IPS-20b (cell line): Measurements from ENCODE around the gene KRTAP5-11.
"Not testable (repeated sequence)": the region's sequence is repeated elsewhere in the genome, so short reads cannot be mapped to it uniquely, and the experiment has no call there.

Source experiments
- H3K27ac ChIP-seq: one replicate; pipeline ENCODE4 v1.5.1; 2013; ENCODE audit warnings: low read length
- H3K27me3 ChIP-seq: 2 replicates; pipeline ENCODE4 v1.6.1; 2013; ENCODE audit warnings: mild to moderate bottlenecking, low read length, inconsistent platforms; ENCODE audit not compliant: insufficient read depth
- H3K36me3 ChIP-seq: 2 replicates; pipeline ENCODE4 v1.6.1; 2013; ENCODE audit warnings: low read depth, mild to moderate bottlenecking, inconsistent platforms, low read length, moderate library complexity; ENCODE audit not compliant: insufficient read depth
- H3K4me1 ChIP-seq: 2 replicates; pipeline ENCODE4 v1.6.1; 2013; ENCODE audit warnings: mild to moderate bottlenecking, control low read depth, inconsistent platforms, low read length, moderate library complexity; ENCODE audit not compliant: insufficient read depth
- H3K4me3 ChIP-seq: 2 replicates; pipeline ENCODE4 v1.5.1; 2013; ENCODE audit warnings: mild to moderate bottlenecking, low read length, inconsistent platforms
- H3K9ac ChIP-seq: 2 replicates; pipeline ENCODE4 v1.6.1; 2013; ENCODE audit warnings: low read depth, mild to moderate bottlenecking, inconsistent platforms, low read length, moderate library complexity
- H3K9me3 ChIP-seq: 2 replicates; pipeline ENCODE4 v1.6.1; 2013; ENCODE audit warnings: mild to moderate bottlenecking, low read depth, low read length, inconsistent platforms; ENCODE audit not compliant: insufficient read depth

KRTAP5-11 gene

GRCh38 chr11:71579513-71579912, 3.2 kb downstream of the KRTAP5-11 start:
- H3K9ac ChIP-seq, H3K9me3 ChIP-seq, H3K36me3 ChIP-seq, H3K4me3 ChIP-seq, H3K4me1 ChIP-seq, H3K27ac ChIP-seq: not testable (repeated sequence)
- H3K27me3 ChIP-seq = peaks cover 13% of the 10 kb centered on the region

GRCh38 chr11:71577469-71578004, 5.1 kb downstream of the KRTAP5-11 start:
- H3K4me1 ChIP-seq = no peaks in the 10 kb centered on the region
- no peaks in the 10 kb centered on the region for H3K9me3 ChIP-seq
- no peaks in the 10 kb centered on the region for H3K36me3 ChIP-seq
- H3K27me3 ChIP-seq = peaks cover 13% of the 10 kb centered on the region
- H3K9ac ChIP-seq = no peak overlapping the region
- no peak overlapping the region for H3K4me3 ChIP-seq
- H3K27ac ChIP-seq = no peak overlapping the region

- H3K36me3 ChIP-seq, H3K27ac ChIP-seq, H3K4me1 ChIP-seq, H3K9me3 ChIP-seq, H3K4me3 ChIP-seq, H3K9ac ChIP-seq: not testable (repeated sequence)
- peaks cover 11% of the 10 kb centered on the region for H3K27me3 ChIP-seq
These were observed 5.8 kb downstream of the KRTAP5-11 start for GRCh38 chr11:71576688-71577465.

GRCh38 chr11:71575723-71576424, 6.8 kb downstream of the KRTAP5-11 start:
- H3K9me3 ChIP-seq = no peaks in the 10 kb centered on the region
- no peak overlapping the region for H3K4me3 ChIP-seq
- peaks cover 3% of the 10 kb centered on the region; the same call in 1 of the 2 replicates for H3K4me1 ChIP-seq
- H3K9ac ChIP-seq = no peak overlapping the region
- H3K27me3 ChIP-seq = peaks cover 5% of the 10 kb centered on the region; the same call in 1 of the 2 replicates
- no peaks in the 10 kb centered on the region for H3K36me3 ChIP-seq
- no peak overlapping the region for H3K27ac ChIP-seq

GRCh38 chr11:71574418-71574817, 8.3 kb downstream of the KRTAP5-11 start:
- H3K36me3 ChIP-seq = no peaks in the 10 kb centered on the region
- H3K4me3 ChIP-seq = no peak overlapping the region
- no peak overlapping the region for H3K27ac ChIP-seq
- H3K9ac ChIP-seq = no peak overlapping the region
- peaks cover 3% of the 10 kb centered on the region; the same call in 1 of the 2 replicates for H3K4me1 ChIP-seq
- H3K9me3 ChIP-seq = no peaks in the 10 kb centered on the region
- H3K27me3 ChIP-seq = no peaks in the 10 kb centered on the region

- Histone ChIP-seq H3K9me3 (no peaks in the 10 kb centered on the region), H3K27ac (no peak overlapping the region), H3K9ac (no peak overlapping the region), H3K4me3 (no peak overlapping the region), H3K36me3 (no peaks in the 10 kb centered on the region), H3K27me3 (peaks cover 6% of the 10 kb centered on the region; the same call in 1 of the 2 replicates), H3K4me1 (peaks cover 3% of the 10 kb centered on the region; the same call in 1 of the 2 replicates)
These were observed 9.9 kb downstream of the KRTAP5-11 start for GRCh38 chr11:71572811-71573210.

- not testable (repeated sequence) for H3K27me3 ChIP-seq, H3K4me1 ChIP-seq, H3K9ac ChIP-seq, H3K36me3 ChIP-seq, H3K27ac ChIP-seq, H3K9me3 ChIP-seq, H3K4me3 ChIP-seq
These were observed 11.4 kb downstream of the KRTAP5-11 start for GRCh38 chr11:71571101-71571850.

- H3K4me3 ChIP-seq = no peak overlapping the region
- no peaks in the 10 kb centered on the region for H3K9me3 ChIP-seq
- no peaks in the 10 kb centered on the region for H3K36me3 ChIP-seq
- H3K9ac ChIP-seq = no peak overlapping the region
- H3K4me1 ChIP-seq = peaks cover 5% of the 10 kb centered on the region; the same call in 1 of the 2 replicates
- no peak overlapping the region for H3K27ac ChIP-seq
- H3K27me3 ChIP-seq = peaks cover 6% of the 10 kb centered on the region; the same call in 1 of the 2 replicates
These were observed 13.8 kb downstream of the KRTAP5-11 start for GRCh38 chr11:71568704-71569349.

- not testable (repeated sequence) for H3K27ac ChIP-seq, H3K36me3 ChIP-seq, H3K4me1 ChIP-seq, H3K27me3 ChIP-seq, H3K4me3 ChIP-seq, H3K9ac ChIP-seq, H3K9me3 ChIP-seq
These were observed 15.0 kb downstream of the KRTAP5-11 start for GRCh38 chr11:71567633-71568032.

- not testable (repeated sequence) for H3K27me3 ChIP-seq, H3K4me3 ChIP-seq, H3K36me3 ChIP-seq, H3K9ac ChIP-seq, H3K4me1 ChIP-seq, H3K9me3 ChIP-seq, H3K27ac ChIP-seq
These were observed 15.8 kb downstream of the KRTAP5-11 start for GRCh38 chr11:71566626-71567599.
